Left forelimb (tissue), 1 donor: ENCODE measurements around the gene ITPR3.

Source experiments
- DNase-seq: peaks from one replicate; pipeline ENCODE4 v3.0.0-alpha.2; 2018; ENCODE audit warnings: low spot score

The ITPR3 gene

GRCh38 chr6:33719326-33719987 lies 98.3 kb downstream of the ITPR3 start:
- no peak for DNase-seq

GRCh38 chr6:33720998-33721397 lies 99.9 kb downstream of the ITPR3 start:
- no peak for DNase-seq

- DNase-seq = no peak
These were observed 100.4 kb downstream of the ITPR3 start for GRCh38 chr6:33721508-33721907.

- DNase-seq = no peak
These were observed 101.0 kb downstream of the ITPR3 start for GRCh38 chr6:33722103-33722623.

- no peak for DNase-seq
These were observed 102.4 kb downstream of the ITPR3 start for GRCh38 chr6:33723371-33724085.

GRCh38 chr6:33724102-33725023 lies 103.2 kb downstream of the ITPR3 start:
- no peak for DNase-seq

GRCh38 chr6:33725222-33725621 lies 104.1 kb downstream of the ITPR3 start:
- DNase-seq = no peak

- DNase-seq = no peak
These were observed 105.0 kb downstream of the ITPR3 start for GRCh38 chr6:33725891-33726673.

- no peak for DNase-seq
These were observed 105.6 kb downstream of the ITPR3 start for GRCh38 chr6:33726696-33727095.

GRCh38 chr6:33727126-33727525 lies 106.0 kb downstream of the ITPR3 start:
- DNase-seq = no peak

GRCh38 chr6:33727932-33728331 lies 106.8 kb downstream of the ITPR3 start:
- no peak for DNase-seq

- no peak for DNase-seq
These were observed 107.3 kb downstream of the ITPR3 start for GRCh38 chr6:33728438-33728837.

- no peak for DNase-seq
These were observed 107.9 kb downstream of the ITPR3 start for GRCh38 chr6:33729059-33729458.

GRCh38 chr6:33730611-33731010 lies 109.5 kb downstream of the ITPR3 start:
- DNase-seq = no peak

GRCh38 chr6:33731035-33731434 lies 109.9 kb downstream of the ITPR3 start:
- no peak for DNase-seq

GRCh38 chr6:33731751-33732282 lies 110.7 kb downstream of the ITPR3 start:
- DNase-seq = no peak

GRCh38 chr6:33732385-33732784 lies 111.3 kb downstream of the ITPR3 start:
- DNase-seq = no peak

GRCh38 chr6:33732817-33733708 lies 111.9 kb downstream of the ITPR3 start:
- no peak for DNase-seq

- no peak for DNase-seq
These were observed 112.5 kb downstream of the ITPR3 start for GRCh38 chr6:33733709-33734007.

- DNase-seq = no peak
These were observed 114.1 kb downstream of the ITPR3 start for GRCh38 chr6:33735216-33735615.
